Measurements from ENCODE around the gene HDAC4. TPM values are rescaled to one million over a fixed set of nuclear protein-coding genes. Genes with fewer than 3 reads are reported as not detected.

Gene HDAC4
- polyA plus RNA-seq, 1 donor from 2014 or later: 2.8 TPM

GRCh38 chr2:239396881-239397681 is 3.7 kb downstream of the HDAC4 start:
- H3K36me3 Mint-ChIP-seq: no peaks in the 10 kb centered on the region
- peak overlapping the region in 3 of 4 donors; percentile 28 to 79 (median 59) for H3K4me3 Mint-ChIP-seq
- H3K4me1 Mint-ChIP-seq: peaks cover 15 to 19% (median 19%) of the 10 kb centered on the region in 3 donors
- peak overlapping the region; percentile 5 to 82 (median 39) for H3K27ac Mint-ChIP-seq
- no peaks in the 10 kb centered on the region for H3K27me3 Mint-ChIP-seq
- H3K9me3 Mint-ChIP-seq: no peaks in the 10 kb centered on the region

- no peaks in the 10 kb centered on the region for H3K36me3 Mint-ChIP-seq
- peaks cover 12 to 16% (median 16%) of the 10 kb centered on the region in 3 donors for H3K4me1 Mint-ChIP-seq
- no peaks in the 10 kb centered on the region for H3K9me3 Mint-ChIP-seq
- H3K4me3 Mint-ChIP-seq: peak overlapping the region in 1 of 4 donors; percentile 48
- H3K27me3 Mint-ChIP-seq: no peaks in the 10 kb centered on the region
- H3K27ac Mint-ChIP-seq: no peak overlapping the region
Measured at GRCh38 chr2:239395524-239395923, 5.3 kb downstream of the HDAC4 start.

GRCh38 chr2:239394978-239395377 is 5.8 kb downstream of the HDAC4 start:
- Mint-ChIP-seq H3K4me3 (peak overlapping the region in 1 of 4 donors; percentile 48), H3K27ac (no peak overlapping the region), H3K27me3 (no peaks in the 10 kb centered on the region), H3K4me1 (peaks cover 12 to 16% (median 16%) of the 10 kb centered on the region in 3 donors), H3K36me3 (no peaks in the 10 kb centered on the region), H3K9me3 (no peaks in the 10 kb centered on the region)

- H3K27me3 Mint-ChIP-seq: no peaks in the 10 kb centered on the region
- no peak overlapping the region for H3K4me3 Mint-ChIP-seq
- peaks cover 8 to 12% (median 12%) of the 10 kb centered on the region in 3 donors for H3K4me1 Mint-ChIP-seq
- peak overlapping the region in 1 of 3 donors; percentile 67 for H3K27ac Mint-ChIP-seq
- no peaks in the 10 kb centered on the region for H3K36me3 Mint-ChIP-seq
- no peaks in the 10 kb centered on the region for H3K9me3 Mint-ChIP-seq
Measured at GRCh38 chr2:239394346-239394945, 6.4 kb downstream of the HDAC4 start.

GRCh38 chr2:239393941-239394340 is 6.9 kb downstream of the HDAC4 start:
- no peak overlapping the region for H3K27ac Mint-ChIP-seq
- H3K9me3 Mint-ChIP-seq: no peaks in the 10 kb centered on the region
- no peak overlapping the region for H3K4me3 Mint-ChIP-seq
- no peaks in the 10 kb centered on the region for H3K36me3 Mint-ChIP-seq
- H3K4me1 Mint-ChIP-seq: peaks cover 4 to 8% (median 8%) of the 10 kb centered on the region in 3 donors
- no peaks in the 10 kb centered on the region for H3K27me3 Mint-ChIP-seq

GRCh38 chr2:239393388-239393940 is 7.4 kb downstream of the HDAC4 start:
- no peaks in the 10 kb centered on the region for H3K36me3 Mint-ChIP-seq
- peaks cover 4 to 8% (median 8%) of the 10 kb centered on the region in 3 donors for H3K4me1 Mint-ChIP-seq
- H3K9me3 Mint-ChIP-seq: no peaks in the 10 kb centered on the region
- no peak overlapping the region for H3K27ac Mint-ChIP-seq
- no peaks in the 10 kb centered on the region for H3K27me3 Mint-ChIP-seq
- H3K4me3 Mint-ChIP-seq: no peak overlapping the region

- no peak overlapping the region for H3K27ac Mint-ChIP-seq
- H3K27me3 Mint-ChIP-seq: no peaks in the 10 kb centered on the region
- no peaks in the 10 kb centered on the region for H3K9me3 Mint-ChIP-seq
- H3K4me1 Mint-ChIP-seq: peaks cover 4 to 8% (median 4%) of the 10 kb centered on the region in 3 donors
- H3K36me3 Mint-ChIP-seq: no peaks in the 10 kb centered on the region
- H3K4me3 Mint-ChIP-seq: no peak overlapping the region
Measured at GRCh38 chr2:239392688-239393387, 8.0 kb downstream of the HDAC4 start.

GRCh38 chr2:239392072-239392357 is 8.8 kb downstream of the HDAC4 start:
- H3K4me1 Mint-ChIP-seq: peaks cover 4 to 5% (median 4%) of the 10 kb centered on the region in 3 donors
- H3K36me3 Mint-ChIP-seq: no peaks in the 10 kb centered on the region
- no peak overlapping the region for H3K4me3 Mint-ChIP-seq
- no peak overlapping the region for H3K27ac Mint-ChIP-seq
- H3K9me3 Mint-ChIP-seq: no peaks in the 10 kb centered on the region
- no peaks in the 10 kb centered on the region for H3K27me3 Mint-ChIP-seq

GRCh38 chr2:239391286-239392071 is 9.3 kb downstream of the HDAC4 start:
- H3K4me1 Mint-ChIP-seq: peaks cover 4 to 6% (median 5%) of the 10 kb centered on the region in 3 donors
- no peaks in the 10 kb centered on the region for H3K36me3 Mint-ChIP-seq
- no peaks in the 10 kb centered on the region for H3K9me3 Mint-ChIP-seq
- no peak overlapping the region for H3K4me3 Mint-ChIP-seq
- H3K27ac Mint-ChIP-seq: no peak overlapping the region
- no peaks in the 10 kb centered on the region for H3K27me3 Mint-ChIP-seq

GRCh38 chr2:239390546-239391285 is 10.1 kb downstream of the HDAC4 start:
- Mint-ChIP-seq H3K9me3 (no peaks in the 10 kb centered on the region), H3K4me3 (no peak overlapping the region), H3K4me1 (peaks cover 4 to 6% (median 5%) of the 10 kb centered on the region in 3 donors), H3K27me3 (no peaks in the 10 kb centered on the region), H3K36me3 (no peaks in the 10 kb centered on the region), H3K27ac (peak overlapping the region in 1 of 3 donors; percentile 68)

GRCh38 chr2:239389414-239390329 is 11.1 kb downstream of the HDAC4 start:
- H3K36me3 Mint-ChIP-seq: no peaks in the 10 kb centered on the region
- H3K9me3 Mint-ChIP-seq: no peaks in the 10 kb centered on the region
- H3K27ac Mint-ChIP-seq: peak overlapping the region in 1 of 3 donors; percentile 68
- H3K27me3 Mint-ChIP-seq: no peaks in the 10 kb centered on the region
- H3K4me3 Mint-ChIP-seq: no peak overlapping the region
- peaks cover under 1 to 6% (median 5%) of the 10 kb centered on the region in 3 donors for H3K4me1 Mint-ChIP-seq

GRCh38 chr2:239388236-239389151 is 12.3 kb downstream of the HDAC4 start:
- Mint-ChIP-seq H3K36me3 (no peaks in the 10 kb centered on the region), H3K4me3 (no peak overlapping the region), H3K4me1 (peaks cover 2 to 4% (median 3%) of the 10 kb centered on the region in 3 donors), H3K9me3 (no peaks in the 10 kb centered on the region), H3K27me3 (no peaks in the 10 kb centered on the region), H3K27ac (no peak overlapping the region)
